SK-N-SH (cell line): Measurements from ENCODE around the gene TRIM46. TPM values are rescaled to one million over a fixed set of nuclear protein-coding genes. Genes with fewer than 3 reads are reported as not detected.

Experiments used
- CTCF ChIA-PET: fragments of 300-600, 350-600 bp; formaldehyde crosslinking; extraction: SDS; loops from one replicate; lab custom pipeline; 2021; lab: Yijun Ruan, JAX
- POLR2A ChIA-PET: fragments of 350-600 bp; sonication (Branson Sonifier 250); formaldehyde crosslinking; extraction: SDS; loops from one replicate; lab custom pipeline; 2020; ENCODE audit warnings: antibody characterized with exemption, inconsistent platforms; lab: Yijun Ruan, JAX
- DNase-seq: peaks from one replicate; pipeline ENCODE4 v3.0.0; 2012
- H2AFZ ChIP-seq: fragments of 200-600 bp; sonication (generic); 2 replicates; pipeline ENCODE4 v1.8.1; 2016; ENCODE audit warnings: antibody characterized with exemption, mild to moderate bottlenecking, low read depth
- H3F3A ChIP-seq: fragments of 200-600 bp; sonication (generic); replicated peaks from 2 replicates; pipeline ENCODE3; 2016; ENCODE audit warnings: antibody characterized with exemption, mild to moderate bottlenecking; ENCODE audit not compliant: insufficient read depth
- H3K27ac ChIP-seq, 2 experiments: fragments of 200-500 bp in 1 of 2; fragments of 200-600 bp in 1 of 2; sonication (Bioruptor generic) in 1 of 2; sonication (generic), shearing (Covaris generic) in 1 of 2; 2 replicates each; pipeline versions ENCODE4 v1.5.1 to v1.6.1; 2014 to 2016; ENCODE audit warnings: low read depth in 2 of 2, inconsistent platforms in 1 of 2, low read length in 1 of 2, mild to moderate bottlenecking in 1 of 2, mixed read lengths in 1 of 2
- H3K27me3 ChIP-seq: fragments of 200-600 bp; sonication (generic), shearing (Covaris generic); 2 replicates; pipeline ENCODE4 v1.6.1; 2016; ENCODE audit warnings: mixed run types; ENCODE audit not compliant: insufficient read depth
- H3K36me3 ChIP-seq, 2 experiments: fragments of 200-500 bp in 1 of 2; fragments of 200-600 bp in 1 of 2; sonication (Bioruptor generic) in 1 of 2; sonication (generic) in 1 of 2; replicated peaks in 1 of 2; 2 replicates each; pipeline versions ENCODE3 to v1.5.1; 2014 to 2016; ENCODE audit warnings: low read length in 1 of 2, mild to moderate bottlenecking in 1 of 2; ENCODE audit not compliant: insufficient read depth in 2 of 2, control insufficient read depth in 1 of 2
- H3K4me1 ChIP-seq, 2 experiments: fragments of 200-500 bp in 1 of 2; fragments of 200-600 bp in 1 of 2; sonication (Bioruptor generic) in 1 of 2; sonication (generic), shearing (Covaris generic) in 1 of 2; 2 replicates each; pipeline versions ENCODE4 v1.5.1 to v1.6.1; 2014 to 2016; ENCODE audit warnings: low read depth in 1 of 2, low read length in 1 of 2, mixed run types in 1 of 2; ENCODE audit not compliant: insufficient read depth in 2 of 2, control insufficient read depth in 1 of 2
- H3K4me2 ChIP-seq: fragments of 200-600 bp; sonication (generic), shearing (Covaris generic); 2 replicates; pipeline ENCODE4 v1.6.1; 2017; ENCODE audit warnings: mixed run types
- H3K4me3 ChIP-seq, 2 experiments: fragments of 200-500 bp in 1 of 2; fragments of 200-600 bp in 1 of 2; sonication (Bioruptor generic) in 1 of 2; sonication (generic), shearing (Covaris generic) in 1 of 2; 2 replicates each; pipeline versions ENCODE4 v1.5.1 to v1.8.1; 2014 to 2016; ENCODE audit warnings: low read depth in 2 of 2, inconsistent platforms in 1 of 2, low read length in 1 of 2, mild to moderate bottlenecking in 1 of 2, mixed read lengths in 1 of 2, moderate library complexity in 1 of 2
- H3K79me2 ChIP-seq: fragments of 200-600 bp; sonication (generic); 2 replicates; pipeline ENCODE4 v1.8.1; 2017; ENCODE audit warnings: mild to moderate bottlenecking; ENCODE audit not compliant: insufficient read depth
- H3K9ac ChIP-seq: fragments of 200-600 bp; sonication (generic); 2 replicates; pipeline ENCODE4 v1.6.1; 2017; ENCODE audit warnings: mixed run types
- H3K9me2 ChIP-seq: fragments of 200-600 bp; sonication (generic); 2 replicates; pipeline ENCODE4 v1.6.1; 2017; ENCODE audit warnings: mixed run types
- H3K9me3 ChIP-seq: fragments of 200-600 bp; sonication (generic); 2 replicates; pipeline ENCODE4 v1.6.1; 2017; ENCODE audit warnings: mixed run types, mild to moderate bottlenecking, moderate library complexity
- H4K20me1 ChIP-seq: fragments of 200-600 bp; sonication (generic); 2 replicates; pipeline ENCODE4 v1.6.1; 2017; ENCODE audit warnings: mild to moderate bottlenecking, mixed run types; ENCODE audit not compliant: insufficient read depth
- ELF1 ChIP-seq: IDR thresholded peaks from 2 replicates; pipeline ENCODE4 v1.4.0; 2012
- FOXM1 ChIP-seq: IDR thresholded peaks from 2 replicates; pipeline ENCODE4 v1.4.0; 2012; ENCODE audit warnings: low read depth, mild to moderate bottlenecking
- MXI1 ChIP-seq: IDR thresholded peaks from 2 replicates; pipeline ENCODE4 v1.6.1; 2012; ENCODE audit warnings: mild to moderate bottlenecking, low read depth, low read length, improper control_type of control experiment
- POLR2AphosphoS5 ChIP-seq: IDR thresholded peaks from 2 replicates; pipeline ENCODE4 v1.6.1; 2012; ENCODE audit warnings: low read depth, low read length
- RAD21 ChIP-seq: IDR thresholded peaks from 2 replicates; pipeline ENCODE4 v1.6.1; 2012; ENCODE audit warnings: mild to moderate bottlenecking, low read length
- SMC3 ChIP-seq: IDR thresholded peaks from 2 replicates; pipeline ENCODE4 v1.6.1; 2012; ENCODE audit warnings: low read depth, low read length, improper control_type of control experiment
- TAF1 ChIP-seq: IDR thresholded peaks from 2 replicates; pipeline ENCODE4 v1.6.1; 2012; ENCODE audit warnings: low read depth, mild to moderate bottlenecking, low read length, moderate library complexity, borderline replicate concordance
- YY1 ChIP-seq: IDR thresholded peaks from 2 replicates; pipeline ENCODE4 v1.4.0; 2012; ENCODE audit warnings: low read depth, mild to moderate bottlenecking
- WGBS: methylation state at CpG from one replicate; pipeline ENCODE4 v1.1.6; 2017; ENCODE audit warnings: low lambda C conversion rate; 5-methylcytosine and 5-hydroxymethylcytosine counted together
- polyA plus RNA-seq, 3 experiments: library from polyadenylated mRNA; depleted of rRNA; stranded (reverse); fragments of >200 nt; gene quantifications; 2 replicates each; pipeline ENCODE4 v1.2.3, GENCODE V29; 2012
- TF ChIP-seq, protein P1 (sequence below): IDR thresholded peaks from 2 replicates; pipeline ENCODE4 v1.6.1; 2012; ENCODE audit warnings: mild to moderate bottlenecking, low read depth, low read length, moderate library complexity

Gene TRIM46
- polyA plus RNA-seq, 1 of the 3 experiments (the other 2 are of a cell fraction): 12.7 TPM

DNA sequence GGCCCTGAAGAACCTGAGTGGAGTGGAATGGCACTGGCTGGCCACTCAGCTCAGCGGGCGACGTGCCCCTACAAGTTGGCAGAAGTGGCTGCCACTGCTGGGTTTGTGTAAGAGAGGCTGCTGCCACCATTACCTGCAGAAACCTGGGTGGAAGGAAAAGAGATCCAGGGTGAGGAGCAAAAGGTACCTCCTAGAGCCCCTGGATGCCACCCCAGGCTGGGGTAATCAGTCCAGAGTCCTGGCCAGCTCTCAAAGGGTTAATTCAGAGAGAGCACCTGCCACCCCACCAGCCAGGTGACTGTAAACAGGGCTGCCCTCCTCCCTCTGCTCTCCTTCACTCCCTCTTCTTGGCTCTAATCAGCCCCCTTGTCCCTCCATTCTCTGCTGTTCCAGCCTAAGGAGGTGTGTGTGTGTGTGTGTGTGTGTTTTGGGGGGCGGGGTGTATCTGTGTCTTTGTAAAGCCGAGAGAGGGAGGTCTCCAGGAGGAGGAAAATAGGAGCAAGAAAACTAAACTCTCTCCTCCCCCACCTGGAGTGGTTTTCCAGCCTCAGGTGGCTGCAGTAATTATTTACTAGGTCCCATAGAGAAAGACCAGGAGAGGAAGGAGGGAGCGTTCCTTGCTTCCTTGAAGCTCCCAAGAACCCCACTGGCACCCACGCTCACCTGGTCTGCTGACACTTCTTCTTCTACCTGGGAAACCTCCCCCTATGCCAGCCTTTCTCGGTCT, 12.6 kb downstream of the TRIM46 start:
- CTCF ChIA-PET: interaction anchor here (0.6 to 5.4 kb wide), 7 partner anchors 8 to 109 kb away, joined by 3 to 60 read pairs (median 4); partner anchors contain the start of genes KRTCAP2 and TRIM46
- Histone ChIP-seq H3K4me3 (no peak overlapping the region), H3K4me1 (peaks cover 0 to 25% of the 10 kb centered on the region in 2 experiments; a peak in 1 of 4 replicates), H3K9ac (no peak overlapping the region), H3K79me2 (no peaks in the 10 kb centered on the region)
- 82% methylated on average over 5 of the region's 8 CpGs for WGBS
- TF ChIP-seq RAD21 (no peak), TAF1 (no peak)
- TF ChIP-seq, all 33 proteins: peak for 0
- H3K9me2 ChIP-seq: no peaks in the 10 kb centered on the region
- no peak for DNase-seq
- peaks cover 4% of the 10 kb centered on the region for H3F3A ChIP-seq
- no peaks in the 10 kb centered on the region for H4K20me1 ChIP-seq
- H2AFZ ChIP-seq: no peak overlapping the region
- POLR2A ChIA-PET: interaction anchor here (0.6 to 2.0 kb wide), 3 partner anchors 8 to 11 kb away, joined by 3 to 19 read pairs (median 3); no protein-coding TSS in a partner anchor
- no peak overlapping the region; a peak in 1 of 4 replicates for H3K27ac ChIP-seq
- H3K9me3 ChIP-seq: no peaks in the 10 kb centered on the region
- H3K27me3 ChIP-seq: no peaks in the 10 kb centered on the region
- H3K4me2 ChIP-seq: no peak overlapping the region
- H3K36me3 ChIP-seq: peaks cover 0 to 14% of the 10 kb centered on the region in 2 experiments

DNA sequence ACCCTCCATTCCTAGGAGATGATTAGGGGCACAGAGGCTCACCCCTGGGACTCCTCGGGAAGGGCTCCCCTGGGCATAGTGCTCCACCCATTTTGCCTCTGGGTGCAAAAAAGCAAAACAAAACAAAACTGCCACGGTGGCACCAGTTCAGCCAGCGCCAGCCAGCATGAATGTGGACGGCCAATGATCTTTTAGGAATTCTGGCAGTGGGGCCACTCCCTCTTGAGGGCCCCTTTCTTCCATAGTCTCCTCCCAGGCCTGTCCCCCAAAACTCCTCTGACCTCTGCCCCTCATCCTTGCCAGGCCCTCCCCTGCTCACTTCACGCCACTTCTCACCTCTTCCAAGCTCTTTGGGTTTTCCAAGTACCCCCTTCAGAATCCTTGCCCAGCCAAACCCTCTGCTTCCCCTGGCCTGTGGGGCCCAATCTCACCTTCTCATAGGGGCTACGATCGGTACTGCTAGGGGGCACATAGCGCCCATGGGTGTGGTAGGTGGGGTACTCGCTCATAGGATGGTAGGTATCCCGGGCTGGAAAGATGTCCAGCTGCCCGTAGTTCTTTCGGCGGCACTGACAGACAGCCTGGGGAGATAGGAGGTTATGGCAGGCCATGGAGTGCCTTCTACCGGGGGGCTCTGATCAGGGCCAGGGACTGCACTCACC, 13.3 kb downstream of the TRIM46 start:
- no peaks in the 10 kb centered on the region for H3K9me2 ChIP-seq
- no peak overlapping the region for H3K27ac ChIP-seq
- no peak overlapping the region for H3K4me2 ChIP-seq
- TF ChIP-seq FOXM1: no peak
- TF ChIP-seq POLR2AphosphoS5: no peak
- TF ChIP-seq YY1: no peak
- TF ChIP-seq, protein P1, sequence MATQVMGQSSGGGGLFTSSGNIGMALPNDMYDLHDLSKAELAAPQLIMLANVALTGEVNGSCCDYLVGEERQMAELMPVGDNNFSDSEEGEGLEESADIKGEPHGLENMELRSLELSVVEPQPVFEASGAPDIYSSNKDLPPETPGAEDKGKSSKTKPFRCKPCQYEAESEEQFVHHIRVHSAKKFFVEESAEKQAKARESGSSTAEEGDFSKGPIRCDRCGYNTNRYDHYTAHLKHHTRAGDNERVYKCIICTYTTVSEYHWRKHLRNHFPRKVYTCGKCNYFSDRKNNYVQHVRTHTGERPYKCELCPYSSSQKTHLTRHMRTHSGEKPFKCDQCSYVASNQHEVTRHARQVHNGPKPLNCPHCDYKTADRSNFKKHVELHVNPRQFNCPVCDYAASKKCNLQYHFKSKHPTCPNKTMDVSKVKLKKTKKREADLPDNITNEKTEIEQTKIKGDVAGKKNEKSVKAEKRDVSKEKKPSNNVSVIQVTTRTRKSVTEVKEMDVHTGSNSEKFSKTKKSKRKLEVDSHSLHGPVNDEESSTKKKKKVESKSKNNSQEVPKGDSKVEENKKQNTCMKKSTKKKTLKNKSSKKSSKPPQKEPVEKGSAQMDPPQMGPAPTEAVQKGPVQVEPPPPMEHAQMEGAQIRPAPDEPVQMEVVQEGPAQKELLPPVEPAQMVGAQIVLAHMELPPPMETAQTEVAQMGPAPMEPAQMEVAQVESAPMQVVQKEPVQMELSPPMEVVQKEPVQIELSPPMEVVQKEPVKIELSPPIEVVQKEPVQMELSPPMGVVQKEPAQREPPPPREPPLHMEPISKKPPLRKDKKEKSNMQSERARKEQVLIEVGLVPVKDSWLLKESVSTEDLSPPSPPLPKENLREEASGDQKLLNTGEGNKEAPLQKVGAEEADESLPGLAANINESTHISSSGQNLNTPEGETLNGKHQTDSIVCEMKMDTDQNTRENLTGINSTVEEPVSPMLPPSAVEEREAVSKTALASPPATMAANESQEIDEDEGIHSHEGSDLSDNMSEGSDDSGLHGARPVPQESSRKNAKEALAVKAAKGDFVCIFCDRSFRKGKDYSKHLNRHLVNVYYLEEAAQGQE: no peak
- no peak for TF ChIP-seq MXI1
- no peak for TF ChIP-seq ELF1
- TF ChIP-seq SMC3: no peak
- peaks cover 0 to 8% of the 10 kb centered on the region in 2 experiments for H3K36me3 ChIP-seq
- ChIA-PET POLR2A (interaction anchor here (1.0 kb wide), 1 partner anchor 12 kb away, joined by 3 read pairs; no protein-coding TSS in a partner anchor), CTCF (interaction anchor here (0.8 to 5.4 kb wide), 4 partner anchors 11 to 40 kb away, joined by 3 to 60 read pairs (median 4); partner anchors contain the start of gene TRIM46)
- peaks cover 0 to 25% of the 10 kb centered on the region in 2 experiments; a peak in 1 of 4 replicates for H3K4me1 ChIP-seq
- no peak overlapping the region for H3K9ac ChIP-seq
- no peak overlapping the region for H3K4me3 ChIP-seq
- H3K27me3 ChIP-seq: no peaks in the 10 kb centered on the region
- no peak for DNase-seq
- WGBS: 83% methylated on average over 14 of the region's 14 CpGs
- H3K9me3 ChIP-seq: no peaks in the 10 kb centered on the region
- H2AFZ ChIP-seq: no peak overlapping the region
- no peaks in the 10 kb centered on the region for H4K20me1 ChIP-seq
- no peaks in the 10 kb centered on the region for H3K79me2 ChIP-seq
- H3F3A ChIP-seq: peaks cover 4% of the 10 kb centered on the region
